Hepatocyte (in vitro differentiated cells): Measurements from ENCODE around the gene KCNK4.

Experiments
- EZH2 ChIP-seq: fragments of 200-600 bp; sonication (generic); IDR thresholded peaks from 2 replicates; pipeline ENCODE4 v1.6.1; 2016; ENCODE audit warnings: antibody characterized with exemption, mild to moderate bottlenecking, borderline replicate concordance
- EZH2phosphoT487 ChIP-seq: fragments of 200-600 bp; sonication (generic); IDR thresholded peaks from one replicate; pipeline ENCODE4 v1.6.1; 2018; ENCODE audit warnings: antibody characterized with exemption, mild to moderate bottlenecking, low read depth, moderate library complexity; ENCODE audit not compliant: unreplicated experiment, severe bottlenecking

- TF ChIP-seq EZH2phosphoT487: no peak
- no peak for TF ChIP-seq EZH2
Observed at GRCh38 chr11:64349025-64349387, 57.9 kb downstream of the KCNK4 start.
